Stimulated activated CD8-positive, alpha-beta memory T cell treated with anti-CD3 and anti-CD28 coated beads, Interleukin-12 subunit alpha, Interleukin-12 subunit beta, amount 100 ng/mL, for 24 hours (primary cell): ENCODE data around the gene IFNA14.
"Not testable (repeated sequence)": the region's sequence is repeated elsewhere in the genome, so short reads cannot be mapped to it uniquely, and the experiment has no call there.

Experiments
- DNase-seq: peaks from one replicate; pipeline ENCODE4 v3.0.0-alpha.2; 2020; ENCODE audit errors: extremely low read depth

Gene IFNA14

GRCh38 chr9:21213411-21214326 is 26.1 kb downstream of the IFNA14 start:
- not testable (repeated sequence) for DNase-seq

GRCh38 chr9:21212160-21212559 is 27.6 kb downstream of the IFNA14 start:
- not testable (repeated sequence) for DNase-seq

- not testable (repeated sequence) for DNase-seq
Measured at GRCh38 chr9:21210782-21211181, 29.0 kb downstream of the IFNA14 start.

GRCh38 chr9:21210311-21210710 is 29.5 kb downstream of the IFNA14 start:
- DNase-seq = no peak

- DNase-seq = not testable (repeated sequence)
Measured at GRCh38 chr9:21207043-21207442, 32.8 kb downstream of the IFNA14 start, which contains the start of gene IFNA10. TSS of gene IFNA10 (minus strand) at chr9:21207143. CDS start at chr9:21207097, 46 bp downstream.

- DNase-seq = no peak
Measured at GRCh38 chr9:21205204-21205603, 34.6 kb downstream of the IFNA14 start.

- DNase-seq = not testable (repeated sequence)
Measured at GRCh38 chr9:21202105-21202504, 37.7 kb downstream of the IFNA14 start, which contains the start of gene IFNA7. TSS of gene IFNA7 (minus strand) at chr9:21202205. CDS start at chr9:21202165, 40 bp downstream.

GRCh38 chr9:21194867-21195776 is 44.7 kb downstream of the IFNA14 start:
- DNase-seq = not testable (repeated sequence)
